ENCODE data around the gene SLC28A3. TPM values are rescaled to one million over a fixed set of nuclear protein-coding genes. Genes with fewer than 3 reads are reported as not detected.

The SLC28A3 gene
- total RNA-seq, 1 donor from 2014 or later, result 0.35 TPM

GRCh38 chr9:84349671-84350070, 9.1 kb upstream of the SLC28A3 start:
- no peak for DNase-seq (ENCODE audit: low spot score)
- no peak for TF ChIP-seq CTCF (IDR thresholded peaks at IDR 0.05)
- no peak overlapping the region for H3K27ac Mint-ChIP-seq (ENCODE audit: unreplicated experiment)
- H3K27me3 Mint-ChIP-seq (ENCODE audit: low read depth), result no peaks in the 10 kb centered on the region
- peaks cover 15% of the 10 kb centered on the region for H3K4me1 Mint-ChIP-seq (ENCODE audit: low read depth)
- no peaks in the 10 kb centered on the region for H3K36me3 Mint-ChIP-seq (ENCODE audit: low read depth)
- H3K4me3 Mint-ChIP-seq (ENCODE audit: unreplicated experiment), result no peak overlapping the region
- H3K9me3 Mint-ChIP-seq (ENCODE audit: low read depth), result peaks cover 6% of the 10 kb centered on the region

GRCh38 chr9:84343111-84343521, 2.6 kb upstream of the SLC28A3 start:
- Mint-ChIP-seq H3K9me3 (ENCODE audit: low read depth) (no peaks in the 10 kb centered on the region), H3K4me3 (ENCODE audit: unreplicated experiment) (no peak overlapping the region), H3K4me1 (ENCODE audit: low read depth) (peaks cover 40% of the 10 kb centered on the region), H3K27me3 (ENCODE audit: low read depth) (no peaks in the 10 kb centered on the region), H3K36me3 (ENCODE audit: low read depth) (no peaks in the 10 kb centered on the region), H3K27ac (ENCODE audit: unreplicated experiment) (peak overlapping the region; percentile 66)
- no peak for DNase-seq (ENCODE audit: low spot score)
- TF ChIP-seq CTCF (IDR thresholded peaks at IDR 0.05), result no peak

- Mint-ChIP-seq H3K4me1 (ENCODE audit: low read depth) (peaks cover 28% of the 10 kb centered on the region), H3K27me3 (ENCODE audit: low read depth) (no peaks in the 10 kb centered on the region), H3K36me3 (ENCODE audit: low read depth) (no peaks in the 10 kb centered on the region), H3K4me3 (ENCODE audit: unreplicated experiment) (no peak overlapping the region), H3K27ac (ENCODE audit: unreplicated experiment) (peak overlapping the region; percentile 61), H3K9me3 (ENCODE audit: low read depth) (no peaks in the 10 kb centered on the region)
- TF ChIP-seq CTCF (IDR thresholded peaks at IDR 0.05), result no peak
- no peak for DNase-seq (ENCODE audit: low spot score)
Observed at GRCh38 chr9:84339962-84340361, 596 bp downstream of the SLC28A3 start.

GRCh38 chr9:84339503-84339902, 1.1 kb downstream of the SLC28A3 start:
- no peak for DNase-seq (ENCODE audit: low spot score)
- Mint-ChIP-seq H3K27ac (ENCODE audit: unreplicated experiment) (no peak overlapping the region), H3K9me3 (ENCODE audit: low read depth) (no peaks in the 10 kb centered on the region), H3K36me3 (ENCODE audit: low read depth) (no peaks in the 10 kb centered on the region), H3K27me3 (ENCODE audit: low read depth) (no peaks in the 10 kb centered on the region), H3K4me1 (ENCODE audit: low read depth) (peaks cover 23% of the 10 kb centered on the region), H3K4me3 (ENCODE audit: unreplicated experiment) (no peak overlapping the region)
- TF ChIP-seq CTCF (IDR thresholded peaks at IDR 0.05), result no peak

- Mint-ChIP-seq H3K27ac (ENCODE audit: unreplicated experiment) (peak overlapping the region; percentile 11), H3K4me1 (ENCODE audit: low read depth) (peaks cover 21% of the 10 kb centered on the region), H3K36me3 (ENCODE audit: low read depth) (no peaks in the 10 kb centered on the region), H3K9me3 (ENCODE audit: low read depth) (no peaks in the 10 kb centered on the region), H3K4me3 (ENCODE audit: unreplicated experiment) (no peak overlapping the region), H3K27me3 (ENCODE audit: low read depth) (no peaks in the 10 kb centered on the region)
- no peak for TF ChIP-seq CTCF (IDR thresholded peaks at IDR 0.05)
- no peak for DNase-seq (ENCODE audit: low spot score)
Observed at GRCh38 chr9:84338792-84339191, 1.8 kb downstream of the SLC28A3 start.

Measured in chondrocyte (in vitro differentiated cells).